Spleen (tissue), 11 donors: ENCODE results near the gene CRB2. TPM values are rescaled to one million over a fixed set of nuclear protein-coding genes. Genes with fewer than 3 reads are reported as not detected.
A peak's percentile ranks its signal among the peaks of the same experiment; 100 is the strongest.

Experiments
- DNase-seq: peaks from one replicate; pipeline ENCODE4 v3.0.0-alpha.2; 2020
- H3K27ac ChIP-seq, 8 donors: fragments of 200-600 bp; sonication (generic) in 7 of 8; 1 replicate in 4 of 8; 2 replicates in 4 of 8; pipeline versions ENCODE4 v1.5.0 to v1.8.0; 2016 to 2021; ENCODE audit warnings: inconsistent platforms in 4 of 8, mild to moderate bottlenecking in 4 of 8, moderate library complexity in 1 of 8
- H3K27me3 ChIP-seq, 7 donors: fragments of 200-600 bp; sonication (generic) in 6 of 7; replicated peaks in 1 of 7; 1 replicate in 4 of 7; 2 replicates in 3 of 7; pipeline versions ENCODE4 v1.5.0 to v1.8.0; 2016 to 2021; ENCODE audit warnings: inconsistent platforms in 3 of 7, mild to moderate bottlenecking in 1 of 7
- H3K36me3 ChIP-seq, 6 donors: fragments of 200-600 bp; sonication (generic) in 5 of 6; 1 replicate in 4 of 6; 2 replicates in 2 of 6; pipeline versions ENCODE4 v1.5.0 to v1.8.0; 2016 to 2021; ENCODE audit warnings: inconsistent platforms in 2 of 6
- H3K4me1 ChIP-seq, 6 donors: fragments of 200-600 bp; sonication (generic) in 5 of 6; 1 replicate in 3 of 6; 2 replicates in 3 of 6; pipeline versions ENCODE4 v1.5.0 to v1.8.0; 2016 to 2021; ENCODE audit warnings: inconsistent platforms in 3 of 6
- H3K4me3 ChIP-seq, 8 donors: fragments of 200-600 bp; sonication (generic) in 7 of 8; 1 replicate in 4 of 8; 2 replicates in 4 of 8; pipeline versions ENCODE4 v1.5.0 to v1.8.0; 2016 to 2021; ENCODE audit warnings: inconsistent platforms in 4 of 8, mild to moderate bottlenecking in 4 of 8, moderate library complexity in 2 of 8
- H3K9me3 ChIP-seq, 8 donors: fragments of 200-600 bp; sonication (generic) in 7 of 8; 1 replicate in 4 of 8; 2 replicates in 4 of 8; pipeline versions ENCODE4 v1.5.0 to v1.8.0; 2016 to 2021; ENCODE audit warnings: inconsistent platforms in 4 of 8
- CTCF ChIP-seq, 11 experiments: fragments of 200-600 bp in 7 of 11; fragments of 450-650 bp in 4 of 11; sonication (generic) in 4 of 11; IDR thresholded peaks in 8 of 11; conservative IDR thresholded peaks in 3 of 11; 1 replicate in 7 of 11; 2 replicates in 4 of 11; pipeline versions ENCODE4 v1.4.0 to v1.8.0; 2016 to 2021; ENCODE audit warnings: antibody characterized with exemption in 11 of 11, inconsistent platforms in 4 of 11, mild to moderate bottlenecking in 1 of 11
- POLR2A ChIP-seq, 3 donors: fragments of 450-650 bp; IDR thresholded peaks; one replicate each; pipeline ENCODE4 v1.5.1; 2017; ENCODE audit warnings: antibody characterized with exemption in 3 of 3, mild to moderate bottlenecking in 1 of 3
- POLR2AphosphoS5 ChIP-seq, 3 donors: sonication (generic); formaldehyde crosslinking; IDR thresholded peaks; one replicate each; pipeline ENCODE4 v1.5.1; 2017; ENCODE audit warnings: antibody characterized with exemption in 3 of 3
- WGBS, 5 donors: extraction: QIAGEN DNeasy Blood & Tissue Kit in 3 of 5; methylation state at CpG; one replicate each; pipeline versions ENCODE4 v1.1.5 to v1.1.7; 2013 to 2018; 5-methylcytosine and 5-hydroxymethylcytosine counted together
- intact Hi-C: fragments of 100-400 bp; cut with DNase I; formaldehyde crosslinking; loops from one replicate; pipeline ENCODE4 v1.15.0; 2023; ENCODE audit warnings: low total_unique reads
- polyA plus RNA-seq, 3 donors: library from polyadenylated mRNA; stranded (reverse); fragments of 200-250 nt; gene quantifications; one replicate each; pipeline ENCODE4 v1.2.1, GENCODE V29; 2013
- total RNA-seq, 7 donors: library from RNA; depleted of rRNA in 3 of 7; stranded (reverse); fragments of >200 nt in 3 of 7; fragmentation: NEBNext Ultra II Directional in 4 of 7; extraction: Animal tissue kit (Norgen Biotek cat#: 25700) in 4 of 7; gene quantifications; one replicate each; pipeline versions ENCODE4 v1.1.0 to v1.2.1, GENCODE V29; 2016 to 2021
- donor health status: healthy with polysubstance abuse.
- donor health status: DM: no; HTN: no; CAD: no; lungs with moderate emphysema.
- donor health status: DM: no; HTN: no; CAD: no.
- donor health status: Bipolar disorder and iron deficiency.
- donor health status: healthy.
- donor health status: DM: no; HTN: no; CAD: no.
- donor health status: DM: yes; HTN: yes; CAD: no.

Gene CRB2
- total and polyA plus RNA-seq, 10 donors, result 0.34 to 3.0 (median 1.6) TPM

GRCh38 chr9:123346026-123346425 is 10.0 kb upstream of the CRB2 start:
- Histone ChIP-seq H3K27me3 (peaks cover 0 to 19% (median 0%) of the 10 kb centered on the region in 7 donors), H3K4me1 (peaks cover 4 to 68% (median 37%) of the 10 kb centered on the region in 6 donors), H3K27ac (peak overlapping the region in 1 of 8 donors; percentile 4), H3K36me3 (no peaks in the 10 kb centered on the region), H3K4me3 (no peak overlapping the region), H3K9me3 (no peaks in the 10 kb centered on the region)
- TF ChIP-seq CTCF (IDR thresholded peaks at IDR 0.05 in 8 of 11, conservative IDR thresholded peaks at IDR 0.05 in 3 of 11), result no peak
- TF ChIP-seq POLR2AphosphoS5 (IDR thresholded peaks at IDR 0.05), result no peak
- TF ChIP-seq POLR2A (IDR thresholded peaks at IDR 0.05), result no peak
- DNase-seq, result no peak
- intact Hi-C loops, result loop anchor here (10.0 kb wide), 1 partner anchor 241 kb away; no protein-coding TSS in a partner anchor
- 81 to 86% (median 84%) methylated on average over 4 to 9 of the region's 9 CpGs for WGBS, 5 donors

GRCh38 chr9:123346826-123347225 is 9.2 kb upstream of the CRB2 start:
- intact Hi-C loops, result loop anchor here (10.0 kb wide), 1 partner anchor 242 kb away; no protein-coding TSS in a partner anchor
- WGBS, 5 donors, result 94 to 99% (median 97%) methylated on average over 3 of the region's 3 CpGs
- Histone ChIP-seq H3K4me1 (peaks cover 4 to 60% (median 32%) of the 10 kb centered on the region in 6 donors), H3K9me3 (no peaks in the 10 kb centered on the region), H3K4me3 (no peak overlapping the region), H3K27me3 (peaks cover 0 to 19% (median 0%) of the 10 kb centered on the region in 7 donors), H3K36me3 (no peaks in the 10 kb centered on the region), H3K27ac (no peak overlapping the region)
- no peak for DNase-seq
- TF ChIP-seq POLR2AphosphoS5 (IDR thresholded peaks at IDR 0.05) (no peak), CTCF (IDR thresholded peaks at IDR 0.05 in 8 of 11, conservative IDR thresholded peaks at IDR 0.05 in 3 of 11) (no peak), POLR2A (IDR thresholded peaks at IDR 0.05) (no peak)

- H3K36me3 ChIP-seq, result no peaks in the 10 kb centered on the region
- intact Hi-C loops, result loop anchor here (10.0 kb wide), 1 partner anchor 243 kb away; no protein-coding TSS in a partner anchor
- H3K4me3 ChIP-seq, result no peak overlapping the region
- TF ChIP-seq CTCF (IDR thresholded peaks at IDR 0.05 in 8 of 11, conservative IDR thresholded peaks at IDR 0.05 in 3 of 11) (no peak), POLR2A (IDR thresholded peaks at IDR 0.05) (no peak)
- no peak for DNase-seq
- H3K9me3 ChIP-seq, result no peaks in the 10 kb centered on the region
- H3K27me3 ChIP-seq, result peaks cover 0 to 19% (median 0%) of the 10 kb centered on the region in 7 donors
- 75 to 88% (median 86%) methylated on average over 12 of the region's 12 CpGs for WGBS, 5 donors
- no peak overlapping the region for H3K27ac ChIP-seq
- H3K4me1 ChIP-seq, result peaks cover 0 to 53% (median 28%) of the 10 kb centered on the region in 6 donors
Measured at GRCh38 chr9:123347289-123348060, 8.5 kb upstream of the CRB2 start.

GRCh38 chr9:123348317-123348992 is 7.5 kb upstream of the CRB2 start:
- H3K4me3 ChIP-seq, result no peak overlapping the region
- peaks cover 0 to 25% (median 0%) of the 10 kb centered on the region in 7 donors for H3K27me3 ChIP-seq
- no peaks in the 10 kb centered on the region for H3K36me3 ChIP-seq
- no peak for DNase-seq
- intact Hi-C loops, result loop anchor here (10.0 kb wide), 1 partner anchor 244 kb away; no protein-coding TSS in a partner anchor
- TF ChIP-seq CTCF (IDR thresholded peaks at IDR 0.05 in 8 of 11, conservative IDR thresholded peaks at IDR 0.05 in 3 of 11) (no peak), POLR2AphosphoS5 (IDR thresholded peaks at IDR 0.05) (no peak), POLR2A (IDR thresholded peaks at IDR 0.05) (no peak)
- H3K9me3 ChIP-seq, result no peaks in the 10 kb centered on the region
- peaks cover 0 to 44% (median 18%) of the 10 kb centered on the region in 6 donors for H3K4me1 ChIP-seq
- 68 to 86% (median 78%) methylated on average over 9 of the region's 9 CpGs for WGBS, 5 donors
- no peak overlapping the region for H3K27ac ChIP-seq
